GM19043 (cell line): ENCODE data around the gene ARFRP1.
A peak's percentile ranks its signal among the peaks of the same experiment; 100 is the strongest.

ENCODE experiments used
- ATAC-seq: cut with Tn5 transposase; IDR thresholded peaks from one replicate; pipeline ENCODE4 v1.9.1; 2021; ENCODE audit warnings: low read depth; ENCODE audit not compliant: unreplicated experiment

ARFRP1 gene

GRCh38 chr20:63707558-63708300, at the start of gene ARFRP1, which contains the start of gene ZGPAT:
ARFRP1 (minus strand) TSS chr20:63707976; CDS start chr20:63707091, 885 bp downstream.
ZGPAT (plus strand) TSS chr20:63708039; CDS start chr20:63708581, 542 bp downstream.
- ATAC-seq = peak; percentile 55

- no peak for ATAC-seq
These were observed 48.8 kb upstream of the ARFRP1 start for GRCh38 chr20:63756648-63756991.

GRCh38 chr20:63755933-63756647, 48.3 kb upstream of the ARFRP1 start:
- no peak for ATAC-seq

- no peak for ATAC-seq
These were observed 46.2 kb upstream of the ARFRP1 start for GRCh38 chr20:63754008-63754407.

- ATAC-seq = no peak
These were observed 45.6 kb upstream of the ARFRP1 start for GRCh38 chr20:63753381-63753780.

GRCh38 chr20:63752411-63753101, 44.8 kb upstream of the ARFRP1 start:
- no peak for ATAC-seq

- ATAC-seq = no peak
These were observed 43.9 kb upstream of the ARFRP1 start for GRCh38 chr20:63751471-63752271.

GRCh38 chr20:63750807-63751470, 43.2 kb upstream of the ARFRP1 start:
- ATAC-seq = no peak

GRCh38 chr20:63749597-63750508, 42.1 kb upstream of the ARFRP1 start:
- no peak for ATAC-seq

GRCh38 chr20:63748934-63749270, 41.1 kb upstream of the ARFRP1 start:
- ATAC-seq = no peak

- ATAC-seq = no peak
These were observed 40.5 kb upstream of the ARFRP1 start for GRCh38 chr20:63748070-63748933.

GRCh38 chr20:63747622-63748069, 39.9 kb upstream of the ARFRP1 start:
- no peak for ATAC-seq

- ATAC-seq = no peak
These were observed 39.1 kb upstream of the ARFRP1 start for GRCh38 chr20:63746751-63747315.

- ATAC-seq = no peak
These were observed 38.4 kb upstream of the ARFRP1 start for GRCh38 chr20:63745961-63746731.

GRCh38 chr20:63745424-63745805, 37.6 kb upstream of the ARFRP1 start:
- no peak for ATAC-seq

- ATAC-seq = no peak
These were observed 37.0 kb upstream of the ARFRP1 start for GRCh38 chr20:63744574-63745423.
